Activated CD8-positive, alpha-beta memory T cell treated with anti-CD3 and anti-CD28 coated beads, Interleukin-2, amount 10 ng/mL, durations not matched to agents 7 days and 5 days (primary cell): ENCODE results near the gene GSG1L. TPM values are rescaled to one million over a fixed set of nuclear protein-coding genes. Genes with fewer than 3 reads are reported as not detected.
"Not testable (repeated sequence)": the region's sequence is repeated elsewhere in the genome, so short reads cannot be mapped to it uniquely, and the experiment has no call there.

ENCODE experiments used
- ATAC-seq: fragments of 150-1000 bp; cut with Tn5 transposase; one replicate; pipeline ENCODE4 v1.10.0; 2021; ENCODE audit warnings: moderate library complexity
- CTCF ChIA-PET: fragments of 350-600 bp; sonication (Branson Sonifier 250); formaldehyde crosslinking; loops from one replicate; lab custom pipeline; 2021; ENCODE audit warnings: antibody characterized with exemption; lab: Charles Lee
- DNase-seq: peaks from one replicate; pipeline ENCODE4 v3.0.0-alpha.2; 2020
- H3K27ac Mint-ChIP-seq: one replicate; pipeline ENCODE4 v1.8.0; 2021; ENCODE audit warnings: mild to moderate bottlenecking, mixed read lengths
- H3K27me3 Mint-ChIP-seq: one replicate; pipeline ENCODE4 v1.8.0; 2021; ENCODE audit warnings: mixed read lengths
- H3K36me3 Mint-ChIP-seq: one replicate; pipeline ENCODE4 v1.8.0; 2021; ENCODE audit warnings: mild to moderate bottlenecking, mixed read lengths
- H3K4me1 Mint-ChIP-seq: one replicate; pipeline ENCODE4 v1.8.0; 2021; ENCODE audit warnings: mixed read lengths
- H3K4me3 Mint-ChIP-seq: one replicate; pipeline ENCODE4 v1.8.0; 2021; ENCODE audit warnings: mild to moderate bottlenecking, moderate library complexity, mixed read lengths
- H3K9me3 Mint-ChIP-seq: one replicate; pipeline ENCODE4 v1.8.0; 2022; ENCODE audit warnings: low read depth, mixed read lengths
- total RNA-seq, 2 experiments: library from RNA; stranded (reverse); gene quantifications; one replicate each; pipeline ENCODE4 v1.2.3, GENCODE V29; 2021

GSG1L gene
- total RNA-seq, 2 experiments from 2014 or later: not detected

- H3K4me3 Mint-ChIP-seq: no peak overlapping the region
- no peaks in the 10 kb centered on the region for H3K9me3 Mint-ChIP-seq
- peaks cover 4% of the 10 kb centered on the region for H3K4me1 Mint-ChIP-seq
- CTCF ChIA-PET: no interaction called here
- no peaks in the 10 kb centered on the region for H3K36me3 Mint-ChIP-seq
- H3K27me3 Mint-ChIP-seq: no peaks in the 10 kb centered on the region
- no peak overlapping the region for H3K27ac Mint-ChIP-seq
- DNase-seq: no peak
- no peak for ATAC-seq
Measured at GRCh38 chr16:27751676-27752075, 311.8 kb downstream of the GSG1L start.

- H3K27me3 Mint-ChIP-seq: no peaks in the 10 kb centered on the region
- no peak overlapping the region for H3K27ac Mint-ChIP-seq
- H3K4me1 Mint-ChIP-seq: peaks cover 4% of the 10 kb centered on the region
- no peaks in the 10 kb centered on the region for H3K9me3 Mint-ChIP-seq
- no peaks in the 10 kb centered on the region for H3K36me3 Mint-ChIP-seq
- no peak for DNase-seq
- CTCF ChIA-PET: no interaction called here
- H3K4me3 Mint-ChIP-seq: no peak overlapping the region
- no peak for ATAC-seq
Measured at GRCh38 chr16:27751233-27751632, 312.3 kb downstream of the GSG1L start.

- Mint-ChIP-seq H3K4me3 (no peak overlapping the region), H3K27ac (no peak overlapping the region), H3K36me3 (no peaks in the 10 kb centered on the region), H3K4me1 (peaks cover 4% of the 10 kb centered on the region), H3K9me3 (no peaks in the 10 kb centered on the region), H3K27me3 (no peaks in the 10 kb centered on the region)
- no peak for ATAC-seq
- no peak for DNase-seq
- CTCF ChIA-PET: interaction anchor here (0.7 kb wide), 1 partner anchor 238 kb away, joined by 3 read pairs; no protein-coding TSS in a partner anchor
Measured at GRCh38 chr16:27749946-27750345, 313.6 kb downstream of the GSG1L start.

GRCh38 chr16:27749547-27749875 lies 314.0 kb downstream of the GSG1L start:
- Mint-ChIP-seq H3K4me1 (peaks cover 4% of the 10 kb centered on the region), H3K4me3 (no peak overlapping the region), H3K9me3 (no peaks in the 10 kb centered on the region), H3K27ac (no peak overlapping the region), H3K27me3 (no peaks in the 10 kb centered on the region), H3K36me3 (no peaks in the 10 kb centered on the region)
- CTCF ChIA-PET: no interaction called here
- DNase-seq (no peak), ATAC-seq (no peak)

- Mint-ChIP-seq H3K4me1 (peaks cover 4% of the 10 kb centered on the region), H3K9me3 (no peaks in the 10 kb centered on the region), H3K27ac (no peak overlapping the region), H3K36me3 (no peaks in the 10 kb centered on the region), H3K27me3 (no peaks in the 10 kb centered on the region), H3K4me3 (no peak overlapping the region)
- DNase-seq (peak; percentile 48), ATAC-seq (peak; percentile 63)
- CTCF ChIA-PET: no interaction called here
Measured at GRCh38 chr16:27748868-27749546, 314.5 kb downstream of the GSG1L start.

- Mint-ChIP-seq H3K27me3 (no peaks in the 10 kb centered on the region), H3K9me3 (no peaks in the 10 kb centered on the region), H3K4me3 (no peak overlapping the region), H3K4me1 (peaks cover 4% of the 10 kb centered on the region), H3K36me3 (no peaks in the 10 kb centered on the region), H3K27ac (no peak overlapping the region)
- ATAC-seq (no peak), DNase-seq (no peak)
- CTCF ChIA-PET: no interaction called here
Measured at GRCh38 chr16:27747946-27748345, 315.6 kb downstream of the GSG1L start.

- Mint-ChIP-seq H3K27me3 (no peaks in the 10 kb centered on the region), H3K9me3 (no peaks in the 10 kb centered on the region), H3K4me1 (peaks cover 4% of the 10 kb centered on the region), H3K4me3 (no peak overlapping the region), H3K27ac (no peak overlapping the region), H3K36me3 (no peaks in the 10 kb centered on the region)
- ATAC-seq: no peak
- DNase-seq: no peak
- CTCF ChIA-PET: no interaction called here
Measured at GRCh38 chr16:27746076-27746855, 317.2 kb downstream of the GSG1L start.

- Mint-ChIP-seq H3K9me3 (no peaks in the 10 kb centered on the region), H3K36me3 (no peaks in the 10 kb centered on the region), H3K27ac (no peak overlapping the region), H3K4me3 (no peak overlapping the region), H3K4me1 (peaks cover 4% of the 10 kb centered on the region), H3K27me3 (no peaks in the 10 kb centered on the region)
- no peak for ATAC-seq
- DNase-seq: no peak
- CTCF ChIA-PET: no interaction called here
Measured at GRCh38 chr16:27745348-27745747, 318.2 kb downstream of the GSG1L start.

GRCh38 chr16:27743963-27744362 lies 319.6 kb downstream of the GSG1L start:
- Mint-ChIP-seq H3K27ac (no peak overlapping the region), H3K27me3 (no peaks in the 10 kb centered on the region), H3K4me1 (peaks cover 3% of the 10 kb centered on the region), H3K9me3 (no peaks in the 10 kb centered on the region), H3K4me3 (no peak overlapping the region), H3K36me3 (no peaks in the 10 kb centered on the region)
- ATAC-seq (no peak), DNase-seq (no peak)
- CTCF ChIA-PET: no interaction called here

GRCh38 chr16:27743001-27743400 lies 320.5 kb downstream of the GSG1L start:
- H3K4me3 Mint-ChIP-seq, H3K27me3 Mint-ChIP-seq, CTCF ChIA-PET, DNase-seq, H3K4me1 Mint-ChIP-seq, H3K9me3 Mint-ChIP-seq, H3K36me3 Mint-ChIP-seq, H3K27ac Mint-ChIP-seq, ATAC-seq: not testable (repeated sequence)

- Mint-ChIP-seq H3K27ac (no peak overlapping the region), H3K4me3 (no peak overlapping the region)
- no peak for ATAC-seq
Measured at GRCh38 chr16:27742333-27742732, 321.2 kb downstream of the GSG1L start.

GRCh38 chr16:27740496-27741201 lies 322.9 kb downstream of the GSG1L start:
- Mint-ChIP-seq H3K36me3 (no peaks in the 10 kb centered on the region), H3K4me3 (no peak overlapping the region), H3K4me1 (no peaks in the 10 kb centered on the region), H3K27ac (no peak overlapping the region), H3K9me3 (no peaks in the 10 kb centered on the region), H3K27me3 (no peaks in the 10 kb centered on the region)
- no peak for ATAC-seq
- CTCF ChIA-PET: no interaction called here
- no peak for DNase-seq

More at GRCh38 chr16:27742333-27742732, 321.2 kb downstream of the GSG1L start:
- no peaks in the 10 kb centered on the region for H3K27me3 Mint-ChIP-seq
- DNase-seq: no peak
- CTCF ChIA-PET: no interaction called here
- H3K4me1 Mint-ChIP-seq: no peaks in the 10 kb centered on the region
- no peaks in the 10 kb centered on the region for H3K36me3 Mint-ChIP-seq
- no peaks in the 10 kb centered on the region for H3K9me3 Mint-ChIP-seq

- DNase-seq (no peak), ATAC-seq (no peak)
- Mint-ChIP-seq H3K4me3 (no peak overlapping the region), H3K36me3 (no peaks in the 10 kb centered on the region), H3K4me1 (no peaks in the 10 kb centered on the region), H3K27ac (no peak overlapping the region), H3K9me3 (no peaks in the 10 kb centered on the region), H3K27me3 (no peaks in the 10 kb centered on the region)
- CTCF ChIA-PET: no interaction called here
Measured at GRCh38 chr16:27739606-27740357, 323.7 kb downstream of the GSG1L start.
